ENCODE measurements around the gene GPR146.

The GPR146 gene

GRCh38 chr7:1011297-1012003, 32.9 kb upstream of the GPR146 start:
- DNase-seq (ENCODE audit: low read depth) = no peak

GRCh38 chr7:1012004-1012715, 32.2 kb upstream of the GPR146 start:
- DNase-seq (ENCODE audit: low read depth) = no peak

- DNase-seq (ENCODE audit: low read depth) = no peak
Measured at GRCh38 chr7:1012716-1013095, 31.6 kb upstream of the GPR146 start.

- no peak for DNase-seq (ENCODE audit: low read depth)
Measured at GRCh38 chr7:1013581-1013980, 30.8 kb upstream of the GPR146 start.

- DNase-seq (ENCODE audit: low read depth) = no peak
Measured at GRCh38 chr7:1014681-1015080, 29.7 kb upstream of the GPR146 start.

- no peak for DNase-seq (ENCODE audit: low read depth)
Measured at GRCh38 chr7:1015196-1016121, 28.9 kb upstream of the GPR146 start.

GRCh38 chr7:1016577-1017531, 27.5 kb upstream of the GPR146 start:
- no peak for DNase-seq (ENCODE audit: low read depth)

- no peak for DNase-seq (ENCODE audit: low read depth)
Measured at GRCh38 chr7:1017586-1018333, 26.6 kb upstream of the GPR146 start.

GRCh38 chr7:1018334-1018695, 26.0 kb upstream of the GPR146 start:
- no peak for DNase-seq (ENCODE audit: low read depth)

GRCh38 chr7:1019255-1019785, 25.0 kb upstream of the GPR146 start:
- DNase-seq (ENCODE audit: low read depth) = no peak

- no peak for DNase-seq (ENCODE audit: low read depth)
Measured at GRCh38 chr7:1019789-1020610, 24.3 kb upstream of the GPR146 start.

GRCh38 chr7:1020849-1021251, 23.5 kb upstream of the GPR146 start:
- DNase-seq (ENCODE audit: low read depth) = no peak

GRCh38 chr7:1021366-1021765, 23.0 kb upstream of the GPR146 start:
- DNase-seq (ENCODE audit: low read depth) = no peak

GRCh38 chr7:1021931-1022330, 22.4 kb upstream of the GPR146 start:
- DNase-seq (ENCODE audit: low read depth) = no peak

GRCh38 chr7:1022356-1022755, 22.0 kb upstream of the GPR146 start:
- DNase-seq (ENCODE audit: low read depth) = no peak

- no peak for DNase-seq (ENCODE audit: low read depth)
Measured at GRCh38 chr7:1022801-1023465, 21.4 kb upstream of the GPR146 start.

GRCh38 chr7:1024331-1024841, 20.0 kb upstream of the GPR146 start:
- DNase-seq (ENCODE audit: low read depth) = no peak

GRCh38 chr7:1024876-1025742, 19.2 kb upstream of the GPR146 start:
- no peak for DNase-seq (ENCODE audit: low read depth)

Measured in EH (cell line).